RPMI8226 (cell line): Measurements from ENCODE around the gene DAG1.

ENCODE experiments used
- DNase-seq: peaks from one replicate; pipeline ENCODE4 v3.0.0-alpha.2; 2015

The DAG1 gene

DNA sequence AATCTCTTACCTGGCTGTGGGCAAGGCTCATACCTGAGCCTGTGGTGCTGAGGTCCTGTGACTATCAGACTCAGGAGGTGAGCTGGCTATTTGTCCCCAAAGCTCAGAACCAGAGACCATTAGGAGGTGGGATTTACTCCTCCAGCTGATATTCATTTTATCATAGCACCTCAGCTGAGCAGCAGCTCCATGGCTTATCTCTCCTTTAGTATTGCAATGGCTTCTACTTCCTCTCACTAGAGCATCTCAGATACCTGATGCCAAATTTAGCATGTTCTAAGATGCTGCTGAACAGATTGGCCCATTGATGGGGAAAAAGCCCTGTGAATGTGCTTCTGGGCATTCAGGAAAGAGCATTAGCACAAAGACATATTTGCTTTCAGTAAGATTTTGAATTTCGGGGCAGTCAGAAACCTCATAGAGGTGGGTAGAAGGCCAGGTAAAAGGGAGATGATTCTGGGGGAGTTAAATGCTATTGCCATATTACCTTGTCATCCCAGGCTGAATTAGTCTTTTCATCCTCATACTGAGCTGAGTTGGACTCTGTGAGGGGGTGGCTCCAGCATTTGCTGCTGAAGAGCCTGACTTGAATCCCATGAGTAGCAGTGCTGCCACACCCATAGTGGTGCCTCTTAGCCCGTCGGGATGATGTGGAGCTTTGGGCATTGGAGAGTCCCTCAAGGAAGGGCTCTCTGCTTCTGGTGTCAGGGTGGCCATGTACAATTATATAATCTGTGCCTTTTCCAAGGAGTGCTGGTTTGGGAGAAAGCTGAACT lies 86.6 kb downstream of the DAG1 start:
- DNase-seq = no peak

- no peak for DNase-seq
Measured at GRCh38 chr3:49563040-49563578, 93.0 kb downstream of the DAG1 start.

DNA sequence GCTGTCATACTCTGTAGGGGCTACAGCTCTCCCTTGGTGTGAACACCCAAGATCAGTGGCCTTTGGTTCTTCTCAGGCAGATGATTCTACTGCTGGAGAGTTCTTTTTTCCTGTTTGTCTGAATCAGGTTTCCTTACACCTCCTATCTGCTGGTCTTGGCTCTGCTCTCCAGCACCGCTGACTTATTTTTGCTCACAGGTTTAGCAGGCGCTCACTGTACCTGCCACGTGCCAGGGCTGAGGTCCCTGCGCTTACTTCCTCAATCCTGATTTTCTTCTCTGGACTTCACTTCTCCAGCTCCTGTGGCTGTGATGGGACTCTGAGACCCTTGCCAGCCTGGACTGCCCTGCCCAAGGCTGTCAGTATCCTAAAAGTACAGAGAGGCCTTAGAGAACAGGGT lies 93.7 kb downstream of the DAG1 start:
- DNase-seq = no peak

DNA sequence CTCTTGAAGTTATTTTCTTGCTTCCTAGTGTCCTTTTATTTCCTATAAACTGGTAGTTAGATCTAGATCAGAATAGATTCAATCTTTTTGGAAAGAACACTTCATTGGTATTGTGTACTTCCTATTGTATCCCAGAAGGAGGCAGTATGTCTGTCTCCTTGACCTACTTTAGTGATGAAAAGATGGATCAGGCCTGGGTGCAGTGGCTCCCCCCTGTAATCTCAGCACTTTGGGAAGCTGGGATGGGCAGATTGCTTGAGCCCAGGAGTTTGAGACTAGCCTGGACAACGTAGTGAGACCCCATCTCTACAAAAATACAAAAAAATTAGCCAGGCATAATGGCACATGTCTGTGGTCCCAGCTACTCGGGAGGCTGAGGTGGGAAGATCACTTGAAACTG lies 96.2 kb downstream of the DAG1 start:
- DNase-seq = no peak

GRCh38 chr3:49567406-49567805 lies 97.3 kb downstream of the DAG1 start:
- no peak for DNase-seq

DNA sequence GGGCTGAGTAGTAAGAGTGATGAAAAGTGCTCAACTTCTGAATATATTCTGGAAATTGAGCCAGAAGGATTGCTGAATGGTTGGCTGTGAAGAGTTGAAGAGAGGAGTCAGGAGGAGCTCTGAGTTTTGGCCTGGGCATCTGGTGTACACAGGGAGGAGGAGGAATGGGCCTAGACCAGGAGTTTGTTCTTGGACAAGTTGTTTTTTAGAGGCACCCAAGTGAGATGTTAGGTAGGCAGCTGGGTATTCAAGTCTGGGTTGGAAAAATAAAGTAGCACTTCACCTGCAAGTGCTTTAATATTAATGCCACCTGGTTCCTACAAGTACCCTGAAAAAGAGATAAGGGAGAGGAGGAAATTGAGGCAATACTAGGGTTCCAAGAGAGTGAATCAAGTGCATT lies 98.9 kb downstream of the DAG1 start:
- DNase-seq = no peak

DNA sequence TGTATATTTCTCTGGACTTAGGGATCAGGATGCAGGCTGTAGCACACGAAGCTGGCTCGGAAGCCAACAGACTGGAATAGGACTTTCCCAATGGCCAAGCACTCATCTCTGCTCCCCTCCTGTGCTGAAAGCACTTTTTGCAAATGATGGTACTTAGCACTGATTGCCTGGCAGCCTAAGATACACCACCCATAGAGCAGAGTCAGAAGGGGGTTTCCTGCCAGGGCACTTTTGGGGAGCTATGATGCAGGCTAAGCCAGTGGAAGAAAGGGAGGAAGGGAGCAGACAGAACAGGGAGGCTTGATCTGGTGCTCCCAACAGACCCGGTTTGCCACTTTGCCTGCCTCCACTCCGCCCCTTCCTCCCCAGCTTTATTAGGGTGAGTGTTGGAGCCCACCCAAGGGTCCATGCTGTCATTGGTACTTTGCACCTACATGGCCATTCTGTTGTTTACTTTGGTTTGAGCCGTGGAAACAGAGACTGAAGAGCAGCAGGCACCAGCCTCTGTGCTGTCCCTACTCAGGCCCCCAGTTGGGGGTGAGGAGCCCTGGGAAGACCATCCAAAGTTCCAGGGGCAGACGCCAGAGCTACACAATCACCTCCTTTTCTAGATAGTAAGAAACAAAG lies 100.1 kb downstream of the DAG1 start:
- DNase-seq = no peak

DNA sequence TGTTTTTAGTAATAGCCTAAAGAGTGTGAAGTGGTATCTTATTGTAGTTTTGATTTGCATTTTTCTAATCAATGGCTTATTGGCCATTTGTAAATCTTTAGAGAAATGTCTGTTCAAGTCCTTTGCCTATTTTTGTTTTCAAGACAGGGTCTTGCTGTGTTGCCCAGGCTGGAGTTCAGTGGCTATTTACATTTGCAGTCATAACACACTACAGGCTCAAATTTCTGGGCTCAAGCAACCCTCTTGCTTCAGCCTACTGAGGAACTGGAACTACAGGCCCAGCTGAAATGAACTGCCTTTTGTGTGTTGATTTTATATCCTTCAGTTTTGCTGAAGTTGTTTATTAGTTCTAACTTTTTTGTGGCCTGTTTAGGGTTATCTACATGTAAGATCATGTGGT lies 112.1 kb downstream of the DAG1 start:
- no peak for DNase-seq
